Heart left ventricle (tissue), 16 donors: Measurements from ENCODE around the gene ODAD4. TPM values are rescaled to one million over a fixed set of nuclear protein-coding genes. Genes with fewer than 3 reads are reported as not detected.

ENCODE experiments used
- ATAC-seq, 4 donors: fragments of 200-7000 bp; cut with Tn5 transposase; one replicate each; pipeline ENCODE4 v1.9.1; 2020 to 2022; ENCODE audit warnings: moderate library complexity in 4 of 4, mild to moderate bottlenecking in 3 of 4, moderate number of reproducible peaks in 1 of 4
- DNase-seq, 5 donors: peaks; one replicate each; pipeline ENCODE4 v3.0.0-alpha.2; 2020
- H3K27ac ChIP-seq, 12 donors: fragments of 200-600 bp; sonication (generic) in 4 of 12; one replicate each; pipeline versions ENCODE4 v1.5.0 to v1.8.0; 2016 to 2022; ENCODE audit warnings: mild to moderate bottlenecking in 2 of 12
- H3K27me3 ChIP-seq, 9 donors: fragments of 200-600 bp; sonication (generic) in 2 of 9; one replicate each; pipeline versions ENCODE4 v1.5.1 to v1.8.0; 2016 to 2022; ENCODE audit warnings: mild to moderate bottlenecking in 3 of 9
- H3K36me3 ChIP-seq, 9 donors: fragments of 200-600 bp; sonication (generic) in 2 of 9; one replicate each; pipeline versions ENCODE4 v1.5.0 to v1.8.0; 2018 to 2022; ENCODE audit warnings: mild to moderate bottlenecking in 2 of 9
- H3K4me1 ChIP-seq, 12 donors: fragments of 200-600 bp; sonication (generic) in 4 of 12; one replicate each; pipeline versions ENCODE4 v1.5.0 to v1.8.0; 2016 to 2022; ENCODE audit warnings: mild to moderate bottlenecking in 3 of 12
- H3K4me3 ChIP-seq, 12 donors: fragments of 200-600 bp; sonication (generic) in 4 of 12; one replicate each; pipeline versions ENCODE4 v1.5.0 to v1.8.0; 2017 to 2022; ENCODE audit warnings: mild to moderate bottlenecking in 9 of 12, moderate library complexity in 4 of 12
- H3K9me3 ChIP-seq, 12 donors: fragments of 200-600 bp; sonication (generic) in 4 of 12; one replicate each; pipeline versions ENCODE4 v1.5.0 to v1.8.0; 2016 to 2022; ENCODE audit warnings: mild to moderate bottlenecking in 1 of 12
- CTCF ChIP-seq, 12 donors: fragments of 200-600 bp; sonication (generic) in 4 of 12; IDR thresholded peaks; one replicate each; pipeline versions ENCODE4 v1.5.0 to v1.8.0; 2018 to 2022; ENCODE audit warnings: antibody characterized with exemption in 12 of 12, mild to moderate bottlenecking in 5 of 12
- POLR2A ChIP-seq, 2 donors: fragments of 450-650 bp; IDR thresholded peaks; one replicate each; pipeline ENCODE4 v1.6.1; 2017; ENCODE audit warnings: antibody characterized with exemption in 2 of 2, mild to moderate bottlenecking in 2 of 2, moderate library complexity in 2 of 2
- WGBS, 4 donors: extraction: QIAGEN DNeasy Blood & Tissue Kit in 2 of 4; methylation state at CpG; one replicate each; pipeline versions ENCODE4 v1.1.5 to v1.1.7; 2013 to 2018; 5-methylcytosine and 5-hydroxymethylcytosine counted together
- intact Hi-C, 10 donors: fragments of 100-400 bp; cut with DNase I; formaldehyde crosslinking; loops; one replicate each; pipeline versions ENCODE4 v1.11.1 to v1.14.2; 2022
- polyA plus RNA-seq, 2 donors: library from polyadenylated mRNA; stranded (reverse); fragments of 200-250 nt; gene quantifications; one replicate each; pipeline ENCODE4 v1.2.3, GENCODE V29; 2013
- total RNA-seq, 9 donors: library from RNA; depleted of rRNA in 2 of 9; stranded (reverse); fragments of >200 nt in 2 of 9; fragmentation: NEBNext Ultra II Directional in 3 of 9; extraction: Animal tissue kit (Norgen Biotek cat#: 25700) in 3 of 9; gene quantifications; one replicate each; pipeline versions ENCODE4 v1.1.0 to v1.2.4, GENCODE V29; 2016 to 2023
- donor health status: ischemic (EF 13 %, LVEDD 7.1; RV severe dilation, severe dysfunction).
- donor health status: healthy with polysubstance abuse.
- donor health status: DM: no; HTN: yes; CAD: no.
- donor health status: DM: no; HTN: no; CAD: no.
- donor health status: ischemic (EF 25% LVEDD 6.9; RV normal size, moderate dysfunction).
- donor health status: ischemic (EF 25% LVEDD 5.7; RV mildly dilated, moderate dysfunction).
- donor health status: healthy.
- donor health status: DM: yes; HTN: yes; CAD: no.
- donor health status: ischemic (EF 35%, LVEDD 5.7; RV mildly dilated, moderate dysfunction).
- donor health status: nonischemic (EF 11% LVEDD 7.7; RV severe dilation, severe dysfunction).
- donor health status: DM: yes; HTN: yes; CAD: no.
- donor health status: PGD.
- donor health status: ischemic (EF 29% LVEDD 5.4; RV normal size, mild dysfunction).
- donor health status: nonischemic (EF 23%, LVEDD 6.1; RV moderate dilation, normal function).

Gene ODAD4
- total and polyA plus RNA-seq, 11 donors: 0.38 to 1.2 (median 0.73) TPM; not detected in 1

- TF ChIP-seq CTCF (IDR thresholded peaks at IDR 0.05) (no peak), POLR2A (IDR thresholded peaks at IDR 0.05) (no peak)
- 78 to 91% (median 88%) methylated on average over 2 of the region's 2 CpGs for WGBS, 4 donors
- intact Hi-C loops: no loop called here
- Histone ChIP-seq H3K4me3 (no peak overlapping the region), H3K9me3 (no peaks in the 10 kb centered on the region), H3K36me3 (peaks cover 0 to 34% (median 31%) of the 10 kb centered on the region in 9 donors), H3K4me1 (peaks cover 0 to 38% (median 29%) of the 10 kb centered on the region in 12 donors), H3K27ac (no peak overlapping the region), H3K27me3 (no peaks in the 10 kb centered on the region)
- ATAC-seq: no peak
- DNase-seq: no peak
These were observed 14.9 kb upstream of the ODAD4 start for GRCh38 chr17:41915566-41915965.

- intact Hi-C loops: loop anchor here in 1 of 10 donors (2.0 kb wide), 1 partner anchor 52 kb away; the partner anchor contains the start of gene KLHL11
- H3K4me3 ChIP-seq: peak overlapping the region in 9 of 12 donors; percentile 69 to 100 (median 92)
- ATAC-seq (no peak), DNase-seq (no peak)
- peak overlapping the region in 4 of 12 donors; percentile 83 to 94 (median 88) for H3K27ac ChIP-seq
- no peak for TF ChIP-seq CTCF (IDR thresholded peaks at IDR 0.05)
- TF ChIP-seq POLR2A (IDR thresholded peaks at IDR 0.05): no peak
- peaks cover 0 to 17% (median 15%) of the 10 kb centered on the region in 9 donors for H3K36me3 ChIP-seq
- 36 to 57% (median 49%) methylated on average over 4 of the region's 4 CpGs for WGBS, 4 donors
- peaks cover 0 to 38% (median 29%) of the 10 kb centered on the region in 12 donors for H3K4me1 ChIP-seq
- no peaks in the 10 kb centered on the region for H3K9me3 ChIP-seq
- H3K27me3 ChIP-seq: no peaks in the 10 kb centered on the region
These were observed 13.2 kb upstream of the ODAD4 start for GRCh38 chr17:41917192-41917591.

- Histone ChIP-seq H3K4me1 (peaks cover 0 to 38% (median 29%) of the 10 kb centered on the region in 12 donors), H3K36me3 (peaks cover 0 to 11% (median 9%) of the 10 kb centered on the region in 9 donors), H3K4me3 (peak overlapping the region; percentile 69 to 100 (median 92)), H3K9me3 (no peaks in the 10 kb centered on the region), H3K27me3 (no peaks in the 10 kb centered on the region), H3K27ac (peak overlapping the region; percentile 37 to 94 (median 89))
- DNase-seq: peak; percentile 56 to 79 (median 71)
- intact Hi-C loops: loop anchor here in 1 of 10 donors (2.0 kb wide), 1 partner anchor 53 kb away; the partner anchor contains the start of gene KLHL11
- peak in 3 of 4 donors; percentile 18 to 27 (median 18) for ATAC-seq
- 5 to 11% (median 7%) methylated on average over 13 to 26 of the region's 26 CpGs for WGBS, 4 donors
- no peak for TF ChIP-seq POLR2A (IDR thresholded peaks at IDR 0.05)
- TF ChIP-seq CTCF (IDR thresholded peaks at IDR 0.05): no peak
These were observed 12.6 kb upstream of the ODAD4 start for GRCh38 chr17:41917679-41918313.

- 0% methylated on average over 44 to 80 of the region's 80 CpGs for WGBS, 4 donors
- TF ChIP-seq POLR2A (IDR thresholded peaks at IDR 0.05) (peak in 1 of 2 donors; percentile 91), CTCF (IDR thresholded peaks at IDR 0.05) (no peak)
- Histone ChIP-seq H3K36me3 (peaks cover 0 to 4% (median 1%) of the 10 kb centered on the region in 9 donors), H3K4me1 (peaks cover 0 to 36% (median 29%) of the 10 kb centered on the region in 12 donors), H3K27me3 (no peaks in the 10 kb centered on the region), H3K9me3 (no peaks in the 10 kb centered on the region), H3K27ac (peak within 1 kb of the TSS; percentile 37 to 94 (median 89)), H3K4me3 (peak within 1 kb of the TSS; percentile 69 to 100 (median 92))
- intact Hi-C loops: no loop called here
- ATAC-seq: peak; percentile 96 to 99 (median 98)
- peak; percentile 97 to 99 (median 97) for DNase-seq
These were observed 11.9 kb upstream of the ODAD4 start, which contains the start of gene ACLY for GRCh38 chr17:41918314-41919164. ACLY (minus strand) TSS chr17:41918951; CDS start chr17:41913873, 5,078 bp downstream.
